Activated CD4-positive, CD25-positive, alpha-beta regulatory T cell (primary cell): ENCODE measurements around the gene HRH2.
"Not testable (repeated sequence)": the region's sequence is repeated elsewhere in the genome, so short reads cannot be mapped to it uniquely, and the experiment has no call there.

Source experiments
- DNase-seq, 4 experiments: peaks; one replicate each; lab custom pipeline; 2025; lab: John Stamatoyannopoulos, UW

HRH2 gene, protein sequence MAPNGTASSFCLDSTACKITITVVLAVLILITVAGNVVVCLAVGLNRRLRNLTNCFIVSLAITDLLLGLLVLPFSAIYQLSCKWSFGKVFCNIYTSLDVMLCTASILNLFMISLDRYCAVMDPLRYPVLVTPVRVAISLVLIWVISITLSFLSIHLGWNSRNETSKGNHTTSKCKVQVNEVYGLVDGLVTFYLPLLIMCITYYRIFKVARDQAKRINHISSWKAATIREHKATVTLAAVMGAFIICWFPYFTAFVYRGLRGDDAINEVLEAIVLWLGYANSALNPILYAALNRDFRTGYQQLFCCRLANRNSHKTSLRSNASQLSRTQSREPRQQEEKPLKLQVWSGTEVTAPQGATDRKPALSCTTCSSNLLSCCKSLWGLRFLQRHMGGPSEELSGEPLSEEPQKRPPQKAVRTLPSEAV

DNA sequence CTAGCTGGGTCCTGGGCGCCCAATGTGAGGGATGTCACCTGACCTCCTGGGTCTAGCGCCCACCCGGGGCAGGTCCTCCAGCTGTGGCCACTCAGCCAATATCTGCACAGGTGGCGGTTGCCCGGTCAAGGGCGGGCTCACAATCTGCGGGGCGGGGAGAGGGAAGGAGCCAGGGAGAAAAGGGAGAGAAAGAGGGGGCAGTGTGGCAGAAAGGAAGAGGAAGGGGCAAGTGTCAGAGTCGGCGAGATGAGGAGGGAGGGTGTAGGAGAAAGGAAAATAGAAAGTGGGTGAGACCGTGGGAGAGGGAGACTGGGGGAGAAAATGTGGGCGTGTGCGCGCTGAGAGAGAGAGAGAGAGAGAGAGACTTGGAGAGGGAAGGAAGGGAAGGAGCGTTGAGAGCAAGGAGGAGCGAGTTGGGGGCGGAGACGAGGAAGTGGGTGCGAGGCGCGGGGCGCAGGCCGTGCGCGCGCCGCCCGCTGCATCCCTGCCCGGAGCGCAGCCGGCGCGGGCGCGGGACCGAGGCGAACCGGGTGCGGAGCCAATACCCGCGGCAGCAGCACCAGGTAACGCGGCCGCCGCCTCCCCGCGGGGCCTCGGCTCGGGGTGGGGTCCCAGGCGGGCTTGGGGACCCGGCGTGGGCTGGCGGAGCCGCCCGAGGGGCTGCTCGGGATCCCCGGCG lies at the start of gene HRH2:
HRH2 (plus strand) TSS at position 479 of the 679 bp plus-strand sequence. CDS start 25,163 bp downstream, outside the sequence.
- peak in 2 of 4 experiments; percentile 17 to 24 for DNase-seq

DNA sequence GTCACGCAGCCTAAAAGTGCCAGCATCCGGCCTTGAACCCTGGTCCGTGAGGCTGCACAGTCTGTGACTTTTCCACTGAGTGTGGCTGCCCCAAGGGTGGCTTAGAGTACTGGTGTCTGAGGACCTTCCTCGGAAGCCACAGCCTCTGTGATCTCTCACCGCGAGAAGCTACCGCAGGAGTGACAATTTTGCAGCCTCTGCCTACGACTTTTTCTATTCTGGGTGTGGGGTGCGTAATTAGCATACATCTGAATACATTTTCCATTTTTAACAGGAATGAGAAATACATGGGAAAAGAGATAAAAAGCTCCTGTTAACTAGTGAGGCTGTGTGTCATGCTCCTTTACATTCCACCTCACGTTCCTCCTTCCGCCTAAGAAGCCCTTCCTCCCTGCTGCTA lies 48.3 kb upstream of the HRH2 start:
- no peak for DNase-seq

DNA sequence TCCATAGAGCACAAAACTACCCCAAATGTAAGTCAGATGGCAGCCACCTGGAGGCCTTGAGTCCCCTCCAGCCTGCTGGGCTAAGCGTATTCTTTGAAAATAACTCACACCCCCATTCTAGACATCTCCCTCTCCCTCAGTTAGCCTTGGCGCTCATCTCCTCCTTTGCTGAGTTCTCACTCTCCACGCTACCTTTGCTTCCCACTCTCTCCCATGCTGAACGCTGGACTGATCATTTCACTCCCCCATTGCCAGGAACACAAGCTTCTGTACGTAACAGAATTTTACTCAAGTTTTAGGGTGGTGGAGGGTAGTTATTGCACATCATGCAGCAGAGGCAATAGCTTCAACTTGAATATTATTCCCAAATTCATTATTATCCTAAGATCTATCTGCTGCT lies 47.5 kb upstream of the HRH2 start:
- DNase-seq, result no peak

DNA sequence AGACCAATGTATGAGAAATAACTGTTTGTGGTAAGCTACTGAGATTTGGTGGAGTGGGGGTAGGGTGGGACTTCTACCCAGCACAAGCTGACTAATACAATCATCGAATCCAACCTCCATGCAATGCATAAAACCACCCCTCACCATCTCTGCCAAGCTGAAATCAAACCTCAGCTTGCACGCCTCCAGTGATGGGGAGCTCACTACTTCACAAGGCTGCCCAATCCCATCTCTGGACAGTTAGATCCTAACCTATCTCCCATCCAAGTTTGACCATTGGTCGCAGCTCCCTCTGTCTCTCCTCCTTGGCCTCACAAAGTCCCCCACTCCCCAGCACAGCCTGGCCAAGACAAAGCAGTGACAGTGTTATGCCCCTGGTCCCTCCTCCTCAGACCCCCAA lies 47.0 kb upstream of the HRH2 start:
- no peak for DNase-seq

DNA sequence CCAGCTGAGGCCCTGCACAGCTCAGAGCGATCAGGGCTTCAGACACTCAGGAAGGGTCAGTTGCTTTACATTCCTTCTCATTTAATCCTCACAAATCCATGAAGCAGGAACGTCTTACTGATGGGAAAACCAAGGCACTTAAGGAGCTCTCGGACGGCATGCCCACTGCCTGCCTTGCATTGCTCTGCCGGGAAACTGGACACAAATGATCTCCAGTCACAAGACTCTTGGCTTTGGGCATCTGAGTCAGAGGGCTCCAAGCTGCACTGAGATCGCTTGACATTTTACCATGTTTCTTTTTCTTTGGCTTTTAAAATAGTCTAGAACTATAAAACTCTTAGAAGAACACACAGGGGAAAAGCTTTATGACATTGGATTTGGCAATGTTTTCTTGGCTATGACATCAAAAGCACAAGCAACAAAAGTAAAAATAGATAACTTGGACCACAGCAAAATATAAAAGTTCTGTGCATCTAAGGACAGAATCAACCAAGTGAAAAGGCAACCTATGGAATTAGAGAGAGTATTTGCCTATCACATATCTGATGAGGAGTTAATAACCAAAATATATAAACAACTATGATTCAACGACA lies 43.6 kb upstream of the HRH2 start:
- no peak for DNase-seq

DNA sequence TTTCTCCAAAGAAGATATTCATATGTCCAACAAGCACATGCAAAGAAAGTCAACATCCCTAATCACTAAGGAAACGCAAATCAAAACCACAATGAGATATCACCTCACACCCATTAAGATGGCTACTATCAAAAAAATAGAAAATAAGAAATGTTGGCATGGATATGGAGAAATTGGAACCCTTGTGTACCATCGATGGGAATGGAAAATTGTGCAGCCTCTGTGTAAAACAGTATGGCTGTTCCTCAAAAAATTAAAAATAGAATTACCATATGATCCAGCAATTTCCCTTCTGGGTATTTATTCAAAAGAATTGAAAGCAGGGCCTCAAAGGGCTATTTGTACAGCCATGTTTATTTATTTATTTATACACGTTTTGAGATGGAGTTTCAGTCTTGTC lies 43.0 kb upstream of the HRH2 start:
- no peak for DNase-seq

DNA sequence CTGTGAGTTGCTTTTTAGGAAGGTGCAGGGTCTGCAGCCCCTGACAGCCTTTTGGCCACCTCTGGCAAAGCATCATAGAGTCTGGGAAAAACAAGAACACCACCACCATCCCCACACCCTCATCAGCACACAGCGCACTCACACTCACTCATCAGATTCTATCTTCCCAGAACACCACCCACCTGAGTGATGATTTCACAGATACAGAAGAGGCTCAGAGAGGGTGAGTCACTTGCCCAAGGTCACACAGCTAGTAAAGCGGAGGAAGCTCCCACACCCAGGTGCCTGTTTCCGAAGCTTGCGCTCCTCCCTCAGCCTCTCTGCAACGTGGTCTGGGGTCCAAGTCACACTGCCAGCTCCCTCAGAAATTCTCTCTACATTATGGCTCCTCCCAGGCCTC lies 41.8 kb upstream of the HRH2 start:
- DNase-seq, result no peak

DNA sequence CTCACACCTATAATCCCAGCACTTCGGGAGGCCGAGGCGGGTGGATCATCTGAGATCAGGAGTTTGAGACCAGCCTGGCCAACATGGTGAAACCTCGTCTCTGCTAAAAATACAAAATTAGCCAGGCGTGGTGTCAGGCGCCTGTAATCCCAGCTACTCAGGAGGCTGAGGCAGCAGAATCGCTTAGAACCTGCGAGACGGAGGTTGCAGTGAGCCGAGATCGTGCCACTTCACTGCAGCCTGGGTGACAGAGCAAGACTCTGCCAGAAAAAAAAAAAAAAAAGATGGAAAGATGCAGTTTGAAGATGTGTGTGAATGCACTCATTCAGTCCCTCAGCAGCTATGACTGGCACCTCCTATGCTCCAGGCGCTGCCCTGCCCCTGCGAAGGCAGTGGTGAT lies 41.3 kb upstream of the HRH2 start:
- DNase-seq, result not testable (repeated sequence)

DNA sequence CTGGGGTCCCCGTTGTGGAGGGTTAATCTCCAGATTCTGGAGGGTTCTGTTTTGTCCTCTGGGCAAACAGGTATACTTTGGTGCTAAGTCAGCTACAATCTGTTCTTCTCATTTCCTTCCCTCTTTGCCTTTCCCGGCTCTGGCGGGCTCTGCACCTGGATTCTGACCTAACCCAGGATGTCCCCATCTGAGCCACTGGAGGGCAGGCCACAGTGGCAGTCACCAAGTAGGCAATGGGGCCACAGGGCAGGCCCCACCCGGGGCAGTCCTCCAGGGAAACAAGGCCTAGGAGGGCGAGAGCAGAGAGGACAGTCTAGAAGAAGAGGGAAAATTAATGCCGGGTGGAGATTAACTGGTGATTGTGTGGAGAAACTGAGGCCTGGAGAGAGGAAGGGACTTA lies 40.4 kb upstream of the HRH2 start:
- DNase-seq, result no peak

DNA sequence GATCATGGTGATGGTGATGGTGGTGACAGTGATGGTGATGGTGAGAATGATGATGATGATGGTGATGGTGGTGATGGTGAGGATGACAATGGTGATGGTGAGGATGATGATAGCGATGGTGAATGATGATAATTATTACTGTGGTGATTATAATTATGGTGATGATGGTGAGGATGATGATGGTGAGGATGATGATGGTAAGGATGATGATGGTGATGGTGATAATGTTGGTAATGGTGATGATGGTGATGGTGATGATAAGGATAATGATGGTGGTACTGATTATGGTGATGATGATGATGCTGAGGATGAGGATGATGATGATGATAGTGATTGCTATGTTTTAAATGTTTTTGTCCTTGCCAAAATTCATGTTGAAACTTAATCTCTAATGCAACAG lies 37.3 kb upstream of the HRH2 start:
- no peak for DNase-seq

DNA sequence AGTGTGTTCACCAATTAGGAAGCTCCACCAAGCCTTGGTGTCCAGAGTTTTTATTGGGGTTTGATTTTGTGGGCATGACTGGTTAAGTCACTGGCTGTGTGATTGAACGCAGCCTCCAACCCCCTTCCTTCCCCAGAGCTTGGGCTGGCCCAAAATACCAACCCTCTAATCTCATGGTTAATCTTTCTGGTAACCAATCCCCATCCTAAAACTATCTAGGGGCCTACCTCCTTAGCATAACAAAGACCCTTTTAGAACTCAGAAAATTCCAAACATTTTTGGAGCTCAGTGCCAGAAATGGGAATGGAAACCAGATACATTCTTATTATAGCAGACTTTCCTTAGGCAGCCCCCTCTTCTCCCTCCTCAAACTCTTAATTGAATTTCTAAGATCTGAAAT lies 35.9 kb upstream of the HRH2 start:
- no peak for DNase-seq

DNA sequence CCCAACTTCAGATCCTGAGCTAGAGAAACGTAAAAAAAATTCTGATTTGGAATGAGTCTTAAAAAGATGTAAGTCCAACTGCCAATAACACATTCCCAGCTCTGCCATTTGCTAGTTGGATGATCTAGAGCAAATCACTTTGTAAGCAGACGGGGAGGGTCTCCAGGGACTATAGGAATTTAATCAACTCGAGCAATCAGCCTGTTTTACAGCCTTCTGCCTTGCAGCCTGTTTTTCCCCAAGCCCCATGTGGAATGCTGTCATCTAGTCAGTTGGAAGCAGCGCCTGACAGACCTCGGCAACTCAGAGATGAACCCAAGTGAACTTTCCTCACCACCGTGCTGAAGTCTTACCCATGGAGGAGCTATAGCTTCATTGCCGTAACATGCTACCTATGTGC lies 34.8 kb upstream of the HRH2 start:
- no peak for DNase-seq

DNA sequence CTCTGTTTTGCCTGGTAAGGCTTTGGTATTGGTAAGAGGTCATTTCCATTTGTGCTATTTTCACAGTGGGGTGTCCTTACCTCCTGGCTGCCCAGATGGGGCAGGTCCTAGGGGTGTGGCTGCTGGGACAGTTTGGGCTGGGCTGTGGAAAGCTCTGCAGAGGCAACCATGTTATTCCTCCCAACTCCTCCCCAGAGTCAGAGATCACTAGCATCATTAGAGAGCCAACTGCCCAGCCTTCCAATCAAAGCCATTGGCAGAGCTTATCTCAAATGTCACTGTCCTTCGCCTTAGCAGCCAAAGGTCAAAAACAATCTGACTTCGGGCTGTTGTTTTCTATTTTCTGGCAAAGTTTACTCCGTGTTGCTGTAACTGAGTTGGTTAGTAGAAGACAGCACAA lies 33.6 kb upstream of the HRH2 start:
- no peak for DNase-seq

DNA sequence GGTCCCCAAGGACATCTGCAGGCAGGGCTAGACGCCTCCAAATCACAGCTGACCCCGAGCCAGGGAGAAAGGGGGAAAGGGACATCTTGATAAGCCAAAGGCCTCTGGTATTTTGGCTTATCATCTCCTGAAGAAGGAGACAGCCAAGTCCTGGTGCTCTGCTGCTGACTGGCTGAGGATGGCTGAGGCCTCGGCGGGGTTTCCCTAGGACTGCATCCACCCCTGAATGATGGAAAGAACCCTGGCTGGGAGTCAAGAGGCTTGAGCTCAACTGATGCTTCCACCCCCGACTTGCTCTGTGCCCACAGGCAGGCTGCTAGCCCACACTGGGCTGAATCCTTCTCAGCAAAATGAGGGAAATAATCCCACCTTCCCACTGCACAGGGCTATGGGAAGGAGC lies 30.9 kb upstream of the HRH2 start:
- DNase-seq, result no peak

DNA sequence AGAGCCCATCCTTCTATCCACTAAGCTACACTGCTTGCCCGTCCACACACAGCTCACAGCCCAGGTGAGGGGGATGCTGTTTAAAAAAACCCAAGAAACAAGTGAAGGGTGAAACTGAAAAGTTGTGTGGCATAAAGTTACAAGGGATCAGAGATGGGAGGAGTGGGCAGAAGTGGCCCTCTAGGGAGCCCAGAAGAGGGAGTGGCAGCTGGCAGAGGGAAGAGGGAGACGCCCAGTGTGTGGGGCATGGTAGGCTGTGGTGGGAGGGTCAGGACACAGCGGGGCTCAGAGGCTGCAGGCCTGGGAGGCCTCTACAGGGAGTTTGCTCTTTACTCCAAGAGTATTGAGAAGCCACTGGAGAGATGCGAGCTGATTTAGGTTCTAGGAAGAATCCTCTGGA lies 30.1 kb upstream of the HRH2 start:
- no peak for DNase-seq

DNA sequence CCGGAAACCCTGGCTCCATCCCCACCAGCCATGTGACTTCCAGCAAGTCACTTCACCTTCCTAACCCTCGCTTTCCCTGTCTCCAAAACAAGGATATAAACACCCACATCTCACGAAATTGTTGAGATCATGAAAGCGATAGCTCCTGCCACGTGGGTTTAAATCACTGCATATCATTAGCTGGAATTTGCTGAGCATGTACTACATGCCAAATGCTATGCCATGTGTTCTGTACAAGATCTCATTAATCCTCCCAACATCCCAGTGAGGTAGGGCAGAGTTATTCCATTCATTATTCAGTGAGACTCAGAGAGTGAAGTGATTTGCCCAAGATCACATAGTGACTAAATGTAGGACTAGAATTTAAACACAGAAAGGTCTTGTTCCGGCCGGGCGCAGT lies 29.2 kb upstream of the HRH2 start:
- DNase-seq, result no peak

DNA sequence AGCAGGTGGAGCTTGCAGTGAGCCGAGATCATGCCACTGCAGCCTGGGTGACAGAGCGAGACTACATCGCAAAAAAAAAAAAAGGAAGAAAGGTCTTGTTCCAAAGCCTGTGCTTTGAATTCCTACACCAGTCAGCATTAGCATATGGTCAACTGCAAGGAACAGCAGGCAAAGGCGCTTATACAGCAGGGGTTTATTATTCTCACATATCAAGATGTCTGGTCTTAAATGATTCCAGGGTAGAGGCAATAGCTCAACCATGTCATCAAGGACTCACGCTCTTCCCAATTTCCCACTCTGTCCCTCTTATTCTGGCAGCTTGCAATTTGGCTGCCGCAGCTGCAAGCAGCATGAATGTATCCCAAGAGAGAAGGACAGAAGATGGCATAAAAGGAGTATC lies 28.6 kb upstream of the HRH2 start:
- DNase-seq, result no peak

DNA sequence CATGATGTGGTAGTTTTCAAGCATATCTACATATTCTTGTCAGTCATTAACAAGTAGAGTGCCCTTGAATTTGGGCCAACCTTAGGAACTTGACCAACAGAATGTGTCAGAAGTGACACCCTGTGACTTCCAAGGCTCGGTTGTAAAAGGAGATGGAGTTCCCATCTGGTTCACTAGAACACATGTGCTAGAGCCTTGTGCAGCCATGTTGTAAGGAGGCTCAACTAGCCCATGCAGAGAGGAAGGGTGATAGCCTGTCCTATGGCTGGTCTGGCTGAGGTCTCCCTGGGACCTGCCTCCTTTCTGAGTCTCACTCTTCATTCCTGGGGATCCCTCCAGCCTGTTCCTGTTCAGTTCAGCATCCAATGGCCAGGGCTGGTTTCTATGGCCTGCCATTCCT lies 28.1 kb upstream of the HRH2 start:
- DNase-seq, result no peak

DNA sequence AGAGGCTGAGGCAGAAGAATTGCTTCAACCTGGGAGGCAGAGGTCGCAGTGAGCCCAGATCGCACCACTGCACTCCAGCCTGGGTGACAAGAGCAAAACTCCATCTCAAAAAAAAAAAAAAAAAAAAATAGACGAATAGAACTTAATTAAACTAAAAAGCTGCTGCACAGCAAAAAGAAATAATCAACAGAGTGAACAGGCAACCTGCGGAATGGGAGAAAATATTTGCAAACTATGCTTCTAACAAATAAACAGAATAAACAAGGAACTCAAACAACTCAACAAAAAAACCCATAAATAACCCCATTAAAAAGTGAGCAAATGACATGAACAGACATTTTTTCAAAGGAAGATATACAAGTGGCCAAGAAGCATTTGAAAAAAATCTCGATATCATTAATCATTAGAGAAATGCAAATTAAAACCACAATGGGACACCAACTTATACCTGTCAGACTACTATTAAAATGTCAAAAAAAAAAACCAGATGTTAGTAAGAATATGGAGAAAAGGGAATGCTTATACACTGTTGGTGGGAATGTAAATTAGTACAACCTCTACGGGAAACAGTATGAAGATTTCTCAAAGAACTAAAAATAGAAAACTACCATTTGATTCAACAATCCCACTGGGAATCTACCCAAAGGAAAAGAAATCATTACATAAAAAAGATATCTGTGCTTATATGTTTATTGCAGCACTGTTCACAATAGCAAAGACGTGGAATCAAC lies 21.9 kb upstream of the HRH2 start:
- DNase-seq, result no peak

DNA sequence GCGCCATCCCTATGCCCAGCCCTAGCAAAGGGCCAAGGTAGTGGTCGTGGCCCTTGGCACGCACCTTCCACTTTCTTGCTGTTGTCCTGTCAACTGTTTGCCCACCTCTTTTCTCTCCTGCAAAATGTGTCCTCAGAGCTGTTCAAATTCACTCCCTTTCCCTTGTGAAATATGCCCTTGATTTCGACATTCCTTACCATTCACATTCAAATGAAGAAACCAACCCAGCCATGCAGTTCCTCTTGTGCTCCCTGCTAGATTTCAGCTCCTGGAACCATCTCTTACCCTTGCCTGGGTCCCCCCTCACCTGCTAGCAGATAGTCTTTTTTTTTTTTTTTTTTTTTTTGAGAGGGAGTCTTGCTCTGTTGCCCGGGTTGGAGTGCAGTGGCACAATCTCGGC lies 19.6 kb upstream of the HRH2 start:
- no peak for DNase-seq

DNA sequence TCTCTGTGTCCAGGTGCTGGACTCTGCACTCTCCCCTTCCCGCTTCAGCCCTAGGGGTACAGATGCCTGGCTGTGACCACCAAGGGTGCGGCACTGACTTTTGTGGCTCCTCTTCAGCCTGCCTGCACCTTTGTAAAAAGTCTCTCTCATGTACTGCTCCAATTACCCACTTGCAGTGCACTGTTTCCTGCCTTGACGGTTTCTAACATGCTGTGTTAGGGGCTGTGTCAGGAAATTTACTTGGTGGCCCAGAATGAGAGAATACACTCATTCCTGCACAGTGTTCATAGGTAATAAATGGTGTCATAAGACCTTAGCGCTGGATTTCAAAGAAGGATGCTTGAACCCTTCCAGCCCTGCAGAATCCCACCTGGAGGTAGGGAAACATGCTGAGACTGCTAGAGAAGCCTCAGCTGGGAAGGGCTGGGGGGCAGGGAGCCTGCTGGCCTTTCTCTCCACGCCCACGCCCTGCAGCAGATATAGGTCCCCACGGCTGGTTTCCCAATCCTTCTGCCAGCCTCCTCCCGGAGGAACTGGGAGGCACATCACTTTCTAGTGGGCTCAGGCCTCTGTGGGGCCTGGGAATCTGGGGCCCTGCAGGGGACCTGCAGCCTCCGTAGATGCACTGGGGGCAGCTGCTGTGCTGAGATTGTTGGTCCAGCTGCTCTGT lies 17.6 kb upstream of the HRH2 start:
- DNase-seq, result no peak

DNA sequence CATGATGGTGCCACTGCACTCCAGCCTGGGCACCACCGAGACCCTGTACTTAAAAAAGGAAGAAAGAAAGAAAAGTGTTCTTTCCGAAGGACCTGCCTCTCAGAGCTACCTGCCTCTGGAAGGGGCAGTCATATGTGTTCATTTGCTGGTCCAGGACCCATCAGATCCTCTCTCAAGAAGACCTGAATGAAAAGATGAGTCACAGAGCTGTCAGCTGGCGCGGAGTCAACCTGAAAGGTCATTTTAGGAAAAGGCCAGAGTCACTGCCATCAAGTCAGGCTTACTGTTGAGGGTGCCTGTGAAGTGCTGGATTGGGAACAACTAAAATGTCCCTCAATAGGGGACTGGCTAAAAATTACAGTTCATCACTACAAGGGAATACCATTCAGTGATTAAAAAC lies 14.9 kb upstream of the HRH2 start:
- no peak for DNase-seq
